Effector CD8-positive, alpha-beta T cell (primary cell): ENCODE measurements around the gene OR9A4.
"Not testable (repeated sequence)": the region's sequence is repeated elsewhere in the genome, so short reads cannot be mapped to it uniquely, and the experiment has no call there.

Source experiments
- DNase-seq: peaks from one replicate; lab custom pipeline; 2025; lab: John Stamatoyannopoulos, UW
- total RNA-seq, 4 experiments: gene quantifications; one replicate each; lab custom pipeline; 2026; lab: John Stamatoyannopoulos, UW

OR9A4 gene, protein sequence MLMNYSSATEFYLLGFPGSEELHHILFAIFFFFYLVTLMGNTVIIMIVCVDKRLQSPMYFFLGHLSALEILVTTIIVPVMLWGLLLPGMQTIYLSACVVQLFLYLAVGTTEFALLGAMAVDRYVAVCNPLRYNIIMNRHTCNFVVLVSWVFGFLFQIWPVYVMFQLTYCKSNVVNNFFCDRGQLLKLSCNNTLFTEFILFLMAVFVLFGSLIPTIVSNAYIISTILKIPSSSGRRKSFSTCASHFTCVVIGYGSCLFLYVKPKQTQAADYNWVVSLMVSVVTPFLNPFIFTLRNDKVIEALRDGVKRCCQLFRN
- 0 to 0.18 (median 0) reads per million in 4 experiments for total RNA-seq

DNA sequence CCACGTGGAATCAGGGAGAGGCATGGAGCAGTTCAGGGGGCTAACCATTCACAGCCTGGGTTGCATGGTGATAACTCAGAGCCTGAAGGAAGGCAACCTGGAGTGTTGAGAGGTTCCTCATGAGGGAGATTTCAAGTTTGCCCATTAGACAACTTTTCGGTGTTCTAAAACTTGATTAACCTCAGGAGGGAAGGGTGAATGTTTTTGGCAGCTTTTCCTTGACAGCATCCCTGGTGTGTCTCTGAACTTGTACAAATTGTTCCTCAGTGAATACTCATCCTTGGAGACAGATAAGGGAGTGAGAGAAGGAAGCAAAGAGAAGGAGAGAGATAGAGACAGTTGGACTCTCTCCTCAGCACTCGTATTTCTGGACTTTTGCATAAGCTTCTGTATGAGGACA lies at the start of gene OR9A4:
Gene OR9A4, plus strand, starts transcription at position 301 of the 400 bp plus-strand sequence. CDS start 2,477 bp downstream, outside the sequence.
- DNase-seq: no peak

DNA sequence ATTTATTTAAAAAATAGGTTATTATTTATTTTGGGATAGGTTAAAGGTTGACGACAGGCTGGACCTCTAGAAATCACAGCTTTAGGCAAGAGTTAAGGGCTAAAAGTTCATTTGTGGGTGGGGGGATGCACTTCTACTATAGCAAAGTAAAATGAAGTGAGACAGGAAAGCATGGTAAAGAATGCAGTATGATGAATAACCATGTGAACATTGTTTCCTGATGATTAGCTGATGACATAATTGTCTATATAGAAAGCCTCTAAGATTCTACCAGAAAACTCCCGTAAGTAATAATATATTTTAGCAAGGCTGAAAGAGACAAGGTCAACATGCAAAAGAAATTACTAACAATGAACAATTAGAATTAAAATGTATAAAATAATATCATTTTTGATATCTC lies 49.2 kb upstream of the OR9A4 start:
- no peak for DNase-seq

DNA sequence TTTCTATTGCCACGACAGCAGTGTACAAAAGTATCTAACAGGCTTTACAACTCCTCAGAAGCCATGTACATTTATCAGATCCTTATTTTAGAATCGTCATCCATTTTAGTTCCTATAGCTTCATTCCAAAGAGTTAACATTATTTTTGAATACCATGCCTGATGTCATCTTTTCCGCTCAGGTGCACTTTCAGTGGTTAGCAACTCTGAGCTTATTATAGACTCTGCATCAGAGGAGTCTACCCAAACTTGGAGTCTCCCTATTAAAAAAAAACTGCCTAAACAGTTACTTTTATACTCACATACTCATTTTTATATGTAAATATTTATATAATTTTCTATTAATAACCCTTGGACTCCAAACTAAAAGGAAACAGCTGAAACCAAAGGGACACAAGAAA lies 43.3 kb upstream of the OR9A4 start:
- no peak for DNase-seq

DNA sequence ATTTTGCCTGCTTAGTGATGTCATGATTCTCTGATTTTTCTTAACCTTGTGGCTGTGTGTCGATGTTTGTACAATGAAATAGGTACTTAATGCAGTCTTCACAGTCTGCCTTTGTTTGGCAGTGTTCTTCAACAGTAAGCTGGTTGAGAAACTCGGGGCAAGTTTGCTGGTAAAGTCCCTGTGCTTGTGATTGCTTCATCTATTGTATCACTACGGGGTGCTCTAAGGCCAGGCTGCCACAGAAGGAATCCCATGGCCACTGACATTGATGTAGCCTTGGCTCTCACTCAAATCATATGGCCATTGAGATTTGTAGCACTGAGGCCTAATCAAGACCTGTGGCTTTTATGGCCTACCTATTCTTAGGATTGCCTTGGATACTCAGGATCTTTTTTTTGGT lies 41.4 kb upstream of the OR9A4 start:
- no peak for DNase-seq

- DNase-seq: no peak
These were observed 40.7 kb upstream of the OR9A4 start for GRCh38 chr7:141875453-141875852.

- no peak for DNase-seq
These were observed 39.8 kb upstream of the OR9A4 start for GRCh38 chr7:141876371-141876770.

GRCh38 chr7:141877365-141877764 lies 38.8 kb upstream of the OR9A4 start:
- no peak for DNase-seq

GRCh38 chr7:141880960-141881359 lies 35.2 kb upstream of the OR9A4 start:
- DNase-seq: no peak

GRCh38 chr7:141884539-141885225 lies 31.5 kb upstream of the OR9A4 start:
- DNase-seq: no peak

DNA sequence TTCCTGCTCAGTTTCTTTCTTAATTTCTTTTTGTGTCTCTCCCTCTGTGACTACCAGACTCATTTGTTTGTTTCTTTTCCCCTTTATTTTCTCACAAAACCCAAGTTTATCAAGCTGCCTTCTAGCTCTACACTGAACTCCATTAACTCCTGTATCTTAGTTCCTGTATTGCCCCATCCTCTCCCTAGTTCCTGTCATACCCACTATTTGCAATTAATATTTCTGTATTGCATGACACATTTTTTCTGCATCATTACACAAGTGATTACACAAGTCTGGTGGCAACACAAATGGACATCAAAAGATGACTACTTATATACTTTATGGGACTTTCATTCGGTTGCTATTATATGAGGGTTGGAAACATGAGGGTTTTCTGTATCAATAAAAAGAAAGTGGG lies 26.9 kb upstream of the OR9A4 start:
- DNase-seq: no peak

DNA sequence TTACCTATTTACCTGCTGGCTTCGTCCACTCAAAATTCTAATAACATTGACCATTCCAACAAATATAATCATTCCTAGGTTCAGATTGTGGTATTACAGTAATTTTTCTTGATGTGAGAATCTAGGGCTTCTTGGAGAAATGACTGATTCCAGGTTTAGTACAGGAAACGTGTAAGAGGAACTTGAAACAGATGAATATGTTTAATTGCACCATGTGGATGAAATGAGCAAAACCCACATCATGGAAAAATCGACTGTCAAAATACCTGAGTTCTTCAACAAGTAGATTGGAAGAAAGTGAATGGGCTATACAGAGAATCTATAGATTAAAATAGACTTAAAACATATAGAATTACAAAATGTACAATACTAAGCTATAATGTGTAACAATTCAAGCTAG lies 24.9 kb upstream of the OR9A4 start:
- no peak for DNase-seq

DNA sequence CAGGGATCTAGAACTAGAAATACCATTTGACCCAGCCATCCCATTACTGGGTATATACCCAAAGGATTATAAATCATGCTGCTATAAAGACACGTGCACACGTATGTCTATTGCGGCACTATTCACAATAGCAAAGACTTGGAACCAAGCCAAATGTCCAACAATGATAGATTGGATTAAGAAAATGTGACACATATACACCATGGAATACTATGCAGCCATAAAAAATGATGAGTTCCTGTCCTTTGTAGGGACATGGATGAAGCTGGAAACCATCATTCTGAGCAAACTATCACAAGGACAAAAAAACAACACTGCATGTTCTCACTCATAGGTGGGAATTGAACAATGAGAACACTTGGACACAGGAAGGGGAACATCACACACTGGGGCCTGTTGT lies 16.8 kb upstream of the OR9A4 start:
- DNase-seq: not testable (repeated sequence)

DNA sequence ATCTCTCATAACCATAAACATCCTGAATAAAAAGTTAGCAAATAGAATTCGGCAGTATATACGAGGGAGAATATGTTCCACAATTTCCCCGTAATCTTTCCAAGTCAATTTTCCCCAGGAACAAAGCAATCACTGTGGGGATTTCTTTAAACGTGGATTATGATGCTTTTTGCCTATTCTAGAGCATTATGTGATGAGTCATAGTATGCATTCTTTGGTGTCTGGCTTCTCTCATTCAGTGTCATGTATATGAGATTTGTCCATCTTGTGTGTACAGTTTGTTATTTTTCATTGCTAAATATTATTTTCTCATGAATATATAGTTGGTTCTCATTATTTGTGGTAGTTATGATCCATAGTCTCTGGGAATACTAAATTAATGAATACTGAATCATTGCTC lies 9.9 kb upstream of the OR9A4 start:
- no peak for DNase-seq

GRCh38 chr7:141911391-141911790 lies 4.8 kb upstream of the OR9A4 start:
- DNase-seq: no peak

- DNase-seq: no peak
These were observed 634 bp upstream of the OR9A4 start for GRCh38 chr7:141915565-141915964.

DNA sequence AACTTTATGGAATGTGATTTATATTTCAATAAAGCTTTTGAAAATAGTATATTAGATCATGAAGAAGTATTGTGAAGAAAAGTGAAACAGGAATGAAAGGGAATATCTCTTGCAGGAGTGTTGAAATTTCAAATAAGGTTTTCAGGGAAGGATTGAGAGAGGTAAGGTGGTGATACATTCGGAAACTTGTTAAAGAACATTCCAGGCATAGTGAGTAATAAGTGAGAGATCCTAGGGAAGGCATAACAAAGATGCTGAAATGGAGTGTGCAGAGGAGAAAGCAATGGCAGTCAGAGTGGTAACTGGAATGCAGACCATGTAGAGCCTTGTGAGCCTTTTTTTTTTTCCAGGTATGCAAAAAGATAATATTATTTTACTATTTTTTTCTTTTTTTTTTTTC lies 4.1 kb downstream of the OR9A4 start:
- no peak for DNase-seq

- no peak for DNase-seq
These were observed 12.1 kb downstream of the OR9A4 start for GRCh38 chr7:141928146-141928844.

- no peak for DNase-seq
These were observed 12.6 kb downstream of the OR9A4 start for GRCh38 chr7:141928845-141929195.

- DNase-seq: no peak
These were observed 14.0 kb downstream of the OR9A4 start for GRCh38 chr7:141930211-141930610.

- no peak for DNase-seq
These were observed 24.9 kb downstream of the OR9A4 start for GRCh38 chr7:141941075-141941474.

- no peak for DNase-seq
These were observed 27.6 kb downstream of the OR9A4 start for GRCh38 chr7:141943846-141944245.

DNA sequence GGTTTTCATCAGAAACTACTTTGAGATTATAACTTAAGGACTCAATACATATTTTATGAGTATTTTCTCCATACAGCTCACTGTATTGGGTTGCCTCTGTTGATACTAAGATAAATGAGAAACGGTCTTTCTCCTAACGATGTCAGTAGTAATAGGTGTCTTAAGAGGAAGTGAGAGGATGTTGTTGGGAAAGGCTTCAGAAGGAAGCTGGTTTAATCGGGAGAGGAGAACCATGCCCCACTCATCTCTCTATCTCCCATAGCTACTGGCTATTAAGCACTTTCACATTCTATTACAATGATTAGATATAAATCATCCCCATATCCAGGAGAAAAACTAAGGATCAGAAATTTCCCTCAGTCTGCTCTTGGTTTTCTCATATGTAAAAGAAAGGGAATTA lies 28.6 kb downstream of the OR9A4 start:
- no peak for DNase-seq

GRCh38 chr7:141945356-141945755 lies 29.2 kb downstream of the OR9A4 start:
- DNase-seq: no peak
